ENCODE data around the gene SEC16A.

- TF ChIP-seq POLR2A (IDR thresholded peaks at IDR 0.05; ENCODE audit: low read depth, low read length) (no peak), GATA2 (IDR thresholded peaks at IDR 0.05; ENCODE audit: insufficient read depth, insufficient read length, low read depth, low read length) (no peak), EZH2 (IDR thresholded peaks at IDR 0.05; ENCODE audit: borderline replicate concordance, low read depth, low read length, severe bottlenecking) (no peak), MAX (IDR thresholded peaks at IDR 0.05; ENCODE audit: insufficient read depth, insufficient read length) (no peak)
- TF ChIP-seq, protein P1, sequence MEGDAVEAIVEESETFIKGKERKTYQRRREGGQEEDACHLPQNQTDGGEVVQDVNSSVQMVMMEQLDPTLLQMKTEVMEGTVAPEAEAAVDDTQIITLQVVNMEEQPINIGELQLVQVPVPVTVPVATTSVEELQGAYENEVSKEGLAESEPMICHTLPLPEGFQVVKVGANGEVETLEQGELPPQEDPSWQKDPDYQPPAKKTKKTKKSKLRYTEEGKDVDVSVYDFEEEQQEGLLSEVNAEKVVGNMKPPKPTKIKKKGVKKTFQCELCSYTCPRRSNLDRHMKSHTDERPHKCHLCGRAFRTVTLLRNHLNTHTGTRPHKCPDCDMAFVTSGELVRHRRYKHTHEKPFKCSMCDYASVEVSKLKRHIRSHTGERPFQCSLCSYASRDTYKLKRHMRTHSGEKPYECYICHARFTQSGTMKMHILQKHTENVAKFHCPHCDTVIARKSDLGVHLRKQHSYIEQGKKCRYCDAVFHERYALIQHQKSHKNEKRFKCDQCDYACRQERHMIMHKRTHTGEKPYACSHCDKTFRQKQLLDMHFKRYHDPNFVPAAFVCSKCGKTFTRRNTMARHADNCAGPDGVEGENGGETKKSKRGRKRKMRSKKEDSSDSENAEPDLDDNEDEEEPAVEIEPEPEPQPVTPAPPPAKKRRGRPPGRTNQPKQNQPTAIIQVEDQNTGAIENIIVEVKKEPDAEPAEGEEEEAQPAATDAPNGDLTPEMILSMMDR (IDR thresholded peaks at IDR 0.05; ENCODE audit: extremely low read depth in 1 of 2, insufficient read depth in 1 of 2, low read depth in 1 of 2, low read length in 2 of 2): no peak
These were observed 53.7 kb downstream of the SEC16A start for GRCh38 chr9:136429075-136429628.

All from endothelial cell of umbilical vein (primary cell).